ENCODE measurements around the gene ADCK1.
"Not testable (repeated sequence)": the region's sequence is repeated elsewhere in the genome, so short reads cannot be mapped to it uniquely, and the experiment has no call there.

The ADCK1 gene

GRCh38 chr14:77923131-77923936 lies 123.4 kb downstream of the ADCK1 start:
- no peak overlapping the region for H3K27ac ChIP-seq
- DNase-seq (ENCODE audit: low read depth, low spot score): no peak

GRCh38 chr14:77924141-77924948 lies 124.4 kb downstream of the ADCK1 start:
- no peak for DNase-seq (ENCODE audit: low read depth, low spot score)
- H3K27ac ChIP-seq: no peak overlapping the region

- no peak for DNase-seq (ENCODE audit: low read depth, low spot score)
- no peak overlapping the region for H3K27ac ChIP-seq
Measured at GRCh38 chr14:77926942-77927341, 127.0 kb downstream of the ADCK1 start.

DNA sequence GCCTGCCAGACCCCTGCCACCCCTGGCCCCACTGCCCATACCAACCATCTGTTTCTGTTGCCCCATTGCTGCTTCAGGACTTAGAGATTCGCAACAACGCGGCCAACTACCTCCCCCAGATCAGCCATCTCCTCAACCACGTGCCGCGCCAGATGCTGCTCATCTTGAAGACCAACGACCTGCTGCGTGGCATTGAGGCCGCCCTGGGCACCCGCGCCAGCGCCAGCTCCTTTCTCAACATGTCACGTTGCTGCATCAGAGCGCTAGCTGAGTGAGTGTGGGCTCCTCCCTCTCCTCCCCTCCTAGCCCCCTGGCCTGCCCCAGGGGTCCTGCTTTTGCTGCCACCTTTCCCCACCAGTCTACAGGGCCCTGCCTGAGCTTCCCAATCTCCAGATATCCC lies 131.5 kb downstream of the ADCK1 start:
- no peak overlapping the region for H3K27ac ChIP-seq
- no peak for DNase-seq (ENCODE audit: low read depth, low spot score)

DNA sequence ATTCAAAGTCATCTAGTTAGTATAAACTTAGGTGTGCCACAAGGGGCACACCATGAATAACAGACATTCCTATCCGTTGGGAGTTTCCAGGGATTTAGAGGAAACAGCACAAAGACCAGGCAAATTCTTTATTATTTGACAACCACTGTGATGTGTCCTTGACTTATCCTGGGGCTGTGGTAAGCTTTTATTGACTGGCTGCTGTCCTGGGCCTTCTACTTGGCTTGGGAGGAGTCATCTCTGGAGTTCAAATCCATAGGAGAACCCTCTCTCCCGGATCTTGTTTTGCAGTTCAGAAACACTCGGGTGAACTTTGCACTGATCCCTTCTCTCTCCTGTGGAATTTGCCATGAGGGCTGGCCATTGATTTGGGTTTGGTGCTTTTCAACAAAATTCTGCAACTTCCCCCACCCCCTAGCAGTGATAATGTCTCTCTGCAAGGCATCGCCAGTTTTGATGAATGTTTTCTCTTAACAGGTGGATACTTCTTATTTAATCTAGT lies 136.3 kb downstream of the ADCK1 start:
- H3K27ac ChIP-seq: no peak overlapping the region
- no peak for DNase-seq (ENCODE audit: low read depth, low spot score)

- no peak overlapping the region for H3K27ac ChIP-seq
- no peak for DNase-seq (ENCODE audit: low read depth, low spot score)
Measured at GRCh38 chr14:77947372-77947771, 147.5 kb downstream of the ADCK1 start.

DNA sequence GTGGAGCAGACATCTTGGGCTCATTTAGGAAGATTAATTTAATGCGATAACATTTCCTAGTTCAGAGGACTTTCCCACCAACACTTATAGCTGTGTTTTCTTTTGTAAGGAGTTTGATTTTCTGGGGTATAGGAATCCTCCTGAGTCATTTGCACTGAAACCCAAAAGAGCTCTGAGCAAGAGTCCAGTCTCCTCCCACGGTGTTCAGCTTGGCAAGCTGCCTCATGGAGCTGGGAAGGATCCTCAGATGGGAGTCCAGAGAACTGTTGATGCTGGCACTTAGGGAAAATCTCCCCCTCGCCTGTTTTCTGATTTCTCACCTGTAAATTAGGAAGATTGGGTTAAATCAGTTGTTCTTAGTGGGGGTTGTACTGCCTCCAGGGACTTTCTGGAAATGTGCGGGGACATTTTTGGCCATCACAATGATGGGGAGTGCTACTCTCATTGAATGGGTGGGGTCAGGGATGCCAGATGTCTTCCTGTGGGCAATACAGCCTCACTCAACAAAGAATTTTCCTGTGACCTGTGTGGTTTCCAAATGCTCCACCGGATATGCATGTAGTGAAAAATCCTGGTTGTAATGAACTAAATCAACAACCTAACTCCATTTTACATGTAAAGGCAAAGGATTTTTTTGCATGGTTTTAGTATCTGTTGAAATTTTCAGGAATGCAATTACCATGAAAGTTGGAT lies 150.6 kb downstream of the ADCK1 start:
- H3K27ac ChIP-seq: no peak overlapping the region
- no peak for DNase-seq (ENCODE audit: low read depth, low spot score)

- no peak for DNase-seq (ENCODE audit: low read depth, low spot score)
- no peak overlapping the region for H3K27ac ChIP-seq
Measured at GRCh38 chr14:77955816-77956484, 156.0 kb downstream of the ADCK1 start.

- H3K27ac ChIP-seq; DNase-seq (ENCODE audit: low read depth, low spot score): not testable (repeated sequence)
Measured at GRCh38 chr14:77959686-77960085, 159.8 kb downstream of the ADCK1 start.

DNA sequence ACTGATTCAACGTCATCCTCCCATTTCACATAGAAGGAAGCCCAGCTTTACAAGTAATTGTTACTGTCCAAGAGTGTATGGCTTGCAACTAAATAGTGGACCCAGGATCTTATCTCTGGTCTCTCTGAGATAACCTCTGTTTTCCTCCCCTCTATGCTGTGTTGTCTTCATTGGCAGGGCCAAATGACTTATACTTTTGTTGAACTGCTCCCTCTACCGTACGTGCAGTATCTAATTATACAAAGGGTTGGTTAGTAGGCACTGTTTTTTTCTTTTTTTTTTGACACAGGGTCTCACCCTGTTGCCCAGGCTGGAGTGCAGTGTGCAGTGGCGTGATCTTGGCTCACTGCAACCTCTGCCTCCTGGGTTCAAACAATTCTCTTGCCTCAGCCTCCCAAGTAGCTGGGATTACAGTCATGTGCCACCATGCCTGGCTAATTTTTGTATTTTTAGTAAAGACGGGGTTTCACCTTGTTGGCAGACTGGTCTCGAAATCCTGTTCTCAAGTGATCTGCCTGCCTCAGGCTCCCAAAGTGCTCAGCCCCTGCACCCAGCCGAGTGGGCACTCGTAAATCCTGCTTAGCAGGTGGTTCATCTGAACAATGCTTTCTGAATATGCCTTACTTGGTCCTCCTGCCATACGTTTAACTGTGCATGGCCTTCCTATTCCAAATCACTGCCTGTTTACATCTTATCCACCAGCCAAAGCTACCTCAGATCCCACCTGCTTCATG lies 162.1 kb downstream of the ADCK1 start:
- DNase-seq (ENCODE audit: low read depth, low spot score): no peak
- H3K27ac ChIP-seq: no peak overlapping the region

GRCh38 chr14:77962731-77963520 lies 163.0 kb downstream of the ADCK1 start:
- no peak overlapping the region for H3K27ac ChIP-seq

DNA sequence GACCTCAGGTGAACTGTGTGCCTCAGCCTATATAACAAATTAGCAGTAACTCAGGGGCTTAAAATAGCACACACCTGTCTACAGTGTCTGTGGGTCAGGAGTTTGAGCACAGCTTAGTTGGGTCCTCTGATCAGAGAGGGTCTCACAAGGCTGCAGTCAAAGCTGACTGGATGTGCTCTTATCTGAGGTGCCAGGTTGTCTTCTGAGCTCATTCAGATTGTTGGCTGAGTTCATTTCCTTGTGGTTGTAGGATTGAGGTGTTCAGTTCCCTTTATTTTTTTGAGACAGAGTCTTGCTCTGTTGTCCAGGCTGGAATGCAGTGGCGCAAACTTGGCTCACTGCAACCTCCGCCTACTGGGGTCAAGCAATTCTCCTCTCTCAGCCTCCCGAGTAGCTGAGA lies 164.7 kb downstream of the ADCK1 start:
- DNase-seq (ENCODE audit: low read depth, low spot score): no peak
- no peak overlapping the region for H3K27ac ChIP-seq

More at GRCh38 chr14:77962731-77963520, 163.0 kb downstream of the ADCK1 start:
- no peak for DNase-seq (ENCODE audit: low read depth, low spot score)

- no peak for DNase-seq (ENCODE audit: low read depth, low spot score)
- no peak overlapping the region for H3K27ac ChIP-seq
Measured at GRCh38 chr14:77965050-77965449, 165.1 kb downstream of the ADCK1 start.

GRCh38 chr14:77965919-77966435 lies 166.1 kb downstream of the ADCK1 start:
- no peak overlapping the region for H3K27ac ChIP-seq
- DNase-seq (ENCODE audit: low read depth, low spot score): no peak

DNA sequence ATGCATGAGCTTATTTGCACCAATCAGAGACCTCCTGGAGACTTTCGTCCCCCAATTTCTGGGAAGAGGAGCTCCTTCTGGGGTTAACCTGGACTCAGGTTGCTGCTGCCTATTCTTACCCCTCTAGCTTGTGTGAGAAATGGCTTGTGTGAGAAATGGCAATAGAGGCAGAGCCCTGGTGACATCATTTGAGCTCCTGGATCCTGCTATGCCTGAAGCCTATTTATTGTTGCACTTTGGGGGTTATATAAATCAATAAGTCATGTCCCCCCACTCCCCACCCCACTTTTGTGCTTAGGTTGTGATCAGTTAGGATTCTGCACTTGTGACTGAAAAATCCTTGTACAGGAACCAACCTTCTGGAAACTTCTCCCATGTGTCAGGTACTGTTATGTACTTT lies 167.2 kb downstream of the ADCK1 start:
- no peak overlapping the region for H3K27ac ChIP-seq
- no peak for DNase-seq (ENCODE audit: low read depth, low spot score)

DNA sequence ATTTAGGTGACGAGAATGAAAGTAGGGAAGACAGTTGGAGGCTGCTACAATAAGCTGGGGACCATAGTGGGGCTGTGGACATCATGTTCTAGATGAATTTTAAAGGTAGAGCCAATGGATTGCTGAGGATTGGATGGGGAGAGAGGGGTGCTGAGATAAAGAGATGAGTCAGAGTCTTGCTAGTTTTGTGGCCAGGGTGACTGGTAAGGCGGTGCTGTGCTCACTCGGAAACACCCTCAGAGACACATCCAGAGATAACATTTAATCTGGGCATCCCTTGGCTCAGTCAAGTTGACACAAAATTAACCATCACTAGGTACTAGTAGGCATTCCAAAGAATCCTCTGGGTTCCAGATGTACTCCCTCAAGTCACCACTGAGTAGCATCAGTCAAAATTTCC lies 170.7 kb downstream of the ADCK1 start:
- no peak overlapping the region for H3K27ac ChIP-seq
- DNase-seq (ENCODE audit: low read depth, low spot score): no peak

- no peak overlapping the region for H3K27ac ChIP-seq
- DNase-seq (ENCODE audit: low read depth, low spot score): no peak
Measured at GRCh38 chr14:77973246-77973645, 173.3 kb downstream of the ADCK1 start.

- H3K27ac ChIP-seq: no peak overlapping the region
- DNase-seq (ENCODE audit: low read depth, low spot score): no peak
Measured at GRCh38 chr14:77976591-77976990, 176.7 kb downstream of the ADCK1 start.

DNA sequence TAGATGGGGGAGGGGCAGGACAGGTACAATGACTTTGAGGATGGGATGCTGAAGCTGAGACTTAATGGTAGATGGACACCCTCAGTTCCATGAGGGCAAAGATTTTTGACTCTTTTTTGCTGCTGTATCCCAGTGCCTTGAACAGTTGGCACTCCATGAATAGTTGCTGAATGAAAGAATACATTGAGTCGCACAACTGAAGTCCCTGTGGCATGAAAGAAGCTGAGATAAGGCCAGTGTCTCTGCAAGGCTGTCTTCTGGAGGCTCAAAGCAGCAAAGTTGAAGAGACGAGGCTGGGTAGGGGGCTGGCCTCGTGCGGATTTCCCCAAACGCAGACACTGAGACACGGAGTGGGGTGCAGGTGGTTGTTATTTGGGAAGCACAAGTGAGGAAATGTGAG lies 179.3 kb downstream of the ADCK1 start:
- no peak overlapping the region for H3K27ac ChIP-seq
- DNase-seq (ENCODE audit: low read depth, low spot score): no peak

Data from epithelial cell of prostate (primary cell).